ENCODE results near the gene FYN. TPM values are rescaled to one million over a fixed set of nuclear protein-coding genes. Genes with fewer than 3 reads are reported as not detected.

FYN gene
- total RNA-seq, 1 donor from 2014 or later = 474 TPM

DNA sequence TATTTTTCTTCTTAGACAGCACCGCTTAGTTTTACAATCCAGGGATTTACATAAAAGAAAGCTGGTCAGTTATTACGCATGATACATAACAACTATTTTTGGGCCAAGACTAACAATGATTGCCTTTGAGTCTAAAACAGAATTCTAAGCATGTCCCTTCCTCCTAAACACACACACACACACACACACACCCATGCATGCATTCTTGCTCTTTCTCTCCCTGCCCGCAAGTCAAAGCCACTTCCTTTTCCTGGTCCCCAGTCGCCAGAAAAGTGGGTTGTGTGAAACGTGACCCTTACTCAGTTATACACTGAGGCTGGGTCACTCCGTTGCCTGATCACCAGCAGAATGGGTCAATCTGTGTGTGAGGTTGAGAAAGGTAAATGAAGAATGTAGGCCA lies 31.4 kb downstream of the FYN start:
- peaks cover 34% of the 10 kb centered on the region for H3K36me3 Mint-ChIP-seq (ENCODE audit: low read depth, unreplicated experiment)
- peaks cover 10% of the 10 kb centered on the region for H3K27me3 Mint-ChIP-seq (ENCODE audit: unreplicated experiment)
- H3K27ac Mint-ChIP-seq (ENCODE audit: unreplicated experiment) = no peak overlapping the region
- TF ChIP-seq, protein P1, sequence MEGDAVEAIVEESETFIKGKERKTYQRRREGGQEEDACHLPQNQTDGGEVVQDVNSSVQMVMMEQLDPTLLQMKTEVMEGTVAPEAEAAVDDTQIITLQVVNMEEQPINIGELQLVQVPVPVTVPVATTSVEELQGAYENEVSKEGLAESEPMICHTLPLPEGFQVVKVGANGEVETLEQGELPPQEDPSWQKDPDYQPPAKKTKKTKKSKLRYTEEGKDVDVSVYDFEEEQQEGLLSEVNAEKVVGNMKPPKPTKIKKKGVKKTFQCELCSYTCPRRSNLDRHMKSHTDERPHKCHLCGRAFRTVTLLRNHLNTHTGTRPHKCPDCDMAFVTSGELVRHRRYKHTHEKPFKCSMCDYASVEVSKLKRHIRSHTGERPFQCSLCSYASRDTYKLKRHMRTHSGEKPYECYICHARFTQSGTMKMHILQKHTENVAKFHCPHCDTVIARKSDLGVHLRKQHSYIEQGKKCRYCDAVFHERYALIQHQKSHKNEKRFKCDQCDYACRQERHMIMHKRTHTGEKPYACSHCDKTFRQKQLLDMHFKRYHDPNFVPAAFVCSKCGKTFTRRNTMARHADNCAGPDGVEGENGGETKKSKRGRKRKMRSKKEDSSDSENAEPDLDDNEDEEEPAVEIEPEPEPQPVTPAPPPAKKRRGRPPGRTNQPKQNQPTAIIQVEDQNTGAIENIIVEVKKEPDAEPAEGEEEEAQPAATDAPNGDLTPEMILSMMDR (IDR thresholded peaks at IDR 0.05; ENCODE audit: unreplicated experiment) = no peak
- DNase-seq (ENCODE audit: low spot score) = peak; percentile 45
- peak overlapping the region; percentile 17 for H3K4me3 Mint-ChIP-seq (ENCODE audit: unreplicated experiment)
- peaks cover 54% of the 10 kb centered on the region for H3K4me1 Mint-ChIP-seq (ENCODE audit: unreplicated experiment)
- no peaks in the 10 kb centered on the region for H3K9me3 Mint-ChIP-seq (ENCODE audit: unreplicated experiment)

- Mint-ChIP-seq H3K9me3 (ENCODE audit: unreplicated experiment) (no peaks in the 10 kb centered on the region), H3K36me3 (ENCODE audit: low read depth, unreplicated experiment) (peaks cover 29% of the 10 kb centered on the region), H3K27ac (ENCODE audit: unreplicated experiment) (no peak overlapping the region), H3K4me3 (ENCODE audit: unreplicated experiment) (peak overlapping the region; percentile 31), H3K27me3 (ENCODE audit: unreplicated experiment) (peaks cover 10% of the 10 kb centered on the region), H3K4me1 (ENCODE audit: unreplicated experiment) (peaks cover 50% of the 10 kb centered on the region)
- TF ChIP-seq, protein P1 (IDR thresholded peaks at IDR 0.05; ENCODE audit: unreplicated experiment) = no peak
- no peak for DNase-seq (ENCODE audit: low spot score)
These were observed 32.4 kb downstream of the FYN start for GRCh38 chr6:111840803-111841202.

DNA sequence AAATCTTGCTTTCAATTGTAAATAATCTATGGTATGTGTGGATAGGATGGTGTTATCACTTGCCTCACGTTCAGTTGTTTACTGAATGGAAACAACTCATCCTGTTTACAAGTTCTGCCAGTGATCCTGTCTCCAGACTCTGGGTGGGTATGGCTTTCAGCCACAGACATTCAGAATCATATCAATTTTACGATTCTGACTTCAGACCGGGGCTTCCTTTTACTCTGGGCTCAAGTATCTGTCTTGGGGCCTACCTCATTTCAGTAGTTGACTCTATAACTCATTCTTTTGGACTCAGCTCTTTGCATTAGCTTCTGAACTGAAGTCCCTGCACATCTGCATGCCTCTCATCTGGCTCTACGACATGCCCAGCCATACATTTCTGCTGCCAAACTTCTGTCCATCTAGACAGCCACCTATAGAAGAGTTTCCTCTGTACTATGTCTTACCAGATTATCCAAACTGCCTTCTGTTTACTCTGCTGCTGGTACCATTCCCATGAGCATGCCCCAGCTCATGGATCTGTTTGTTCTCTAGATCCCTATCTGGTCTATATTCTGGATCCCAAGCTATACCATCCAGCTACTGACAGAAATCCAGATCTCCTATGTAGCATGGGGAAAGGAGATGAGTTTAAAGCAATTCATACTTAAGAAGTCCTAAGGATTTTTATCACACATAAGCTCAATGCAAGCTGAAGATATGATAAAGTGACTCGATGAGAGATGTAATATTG lies 34.3 kb downstream of the FYN start:
- TF ChIP-seq, protein P1 (IDR thresholded peaks at IDR 0.05; ENCODE audit: unreplicated experiment) = no peak
- Mint-ChIP-seq H3K4me1 (ENCODE audit: unreplicated experiment) (peaks cover 51% of the 10 kb centered on the region), H3K27ac (ENCODE audit: unreplicated experiment) (no peak overlapping the region), H3K9me3 (ENCODE audit: unreplicated experiment) (no peaks in the 10 kb centered on the region), H3K4me3 (ENCODE audit: unreplicated experiment) (peak overlapping the region; percentile 9), H3K27me3 (ENCODE audit: unreplicated experiment) (peaks cover 12% of the 10 kb centered on the region), H3K36me3 (ENCODE audit: low read depth, unreplicated experiment) (peaks cover 45% of the 10 kb centered on the region)
- no peak for DNase-seq (ENCODE audit: low spot score)

DNA sequence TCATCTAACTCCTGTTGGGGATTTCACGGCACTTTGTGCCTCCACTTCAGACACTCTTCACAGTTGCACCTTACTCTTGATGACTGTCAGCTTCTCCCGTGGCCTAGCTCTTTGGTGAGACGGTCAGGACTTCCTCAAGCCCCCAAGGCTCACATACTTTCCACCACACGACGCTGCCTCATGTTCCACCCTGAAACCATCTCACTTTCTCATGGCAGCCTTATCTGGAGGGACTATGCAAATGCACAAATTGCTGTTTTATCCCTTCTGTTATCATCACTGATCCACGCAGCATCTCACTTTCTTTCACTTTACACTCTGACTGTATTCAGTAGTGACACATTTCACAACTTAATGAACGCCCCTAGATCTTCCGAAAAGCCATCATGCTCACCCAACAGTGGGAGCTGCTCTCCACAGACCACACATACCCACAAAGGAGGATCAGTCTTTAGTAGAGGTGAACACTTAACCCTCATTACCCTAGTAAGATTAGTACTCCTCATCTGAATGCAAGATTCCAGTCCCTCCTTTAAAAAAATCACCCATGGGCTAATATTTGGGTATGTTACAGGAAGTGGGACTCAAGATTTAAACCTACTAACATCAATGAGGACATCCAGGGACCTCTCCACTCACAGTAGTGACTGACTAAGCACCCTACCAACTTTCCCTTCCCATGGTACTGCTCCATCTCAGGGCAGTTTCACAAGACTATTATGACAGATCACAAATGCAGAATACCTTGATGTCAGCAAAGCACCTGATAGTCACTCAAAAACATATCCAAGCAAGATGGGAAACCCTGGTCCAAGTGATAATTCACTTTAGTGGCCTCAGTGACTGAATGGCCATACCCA lies 35.4 kb downstream of the FYN start:
- Mint-ChIP-seq H3K27ac (ENCODE audit: unreplicated experiment) (peak overlapping the region; percentile 38), H3K4me1 (ENCODE audit: unreplicated experiment) (peaks cover 55% of the 10 kb centered on the region), H3K36me3 (ENCODE audit: low read depth, unreplicated experiment) (peaks cover 50% of the 10 kb centered on the region), H3K27me3 (ENCODE audit: unreplicated experiment) (peaks cover 12% of the 10 kb centered on the region), H3K9me3 (ENCODE audit: unreplicated experiment) (no peaks in the 10 kb centered on the region), H3K4me3 (ENCODE audit: unreplicated experiment) (no peak overlapping the region)
- TF ChIP-seq, protein P1 (IDR thresholded peaks at IDR 0.05; ENCODE audit: unreplicated experiment) = no peak
- DNase-seq (ENCODE audit: low spot score) = no peak

- H3K4me3 Mint-ChIP-seq (ENCODE audit: unreplicated experiment) = no peak overlapping the region
- no peaks in the 10 kb centered on the region for H3K9me3 Mint-ChIP-seq (ENCODE audit: unreplicated experiment)
- H3K36me3 Mint-ChIP-seq (ENCODE audit: low read depth, unreplicated experiment) = peaks cover 50% of the 10 kb centered on the region
- no peak overlapping the region for H3K27ac Mint-ChIP-seq (ENCODE audit: unreplicated experiment)
- no peak for DNase-seq (ENCODE audit: low spot score)
- TF ChIP-seq, protein P1 (IDR thresholded peaks at IDR 0.05; ENCODE audit: unreplicated experiment) = no peak
- H3K27me3 Mint-ChIP-seq (ENCODE audit: unreplicated experiment) = peaks cover 12% of the 10 kb centered on the region
- H3K4me1 Mint-ChIP-seq (ENCODE audit: unreplicated experiment) = peaks cover 55% of the 10 kb centered on the region
These were observed 36.2 kb downstream of the FYN start for GRCh38 chr6:111837007-111837406.
